ENCODE data around the gene LRRC17.
"Not testable (repeated sequence)": the region's sequence is repeated elsewhere in the genome, so short reads cannot be mapped to it uniquely, and the experiment has no call there.

LRRC17 gene

DNA sequence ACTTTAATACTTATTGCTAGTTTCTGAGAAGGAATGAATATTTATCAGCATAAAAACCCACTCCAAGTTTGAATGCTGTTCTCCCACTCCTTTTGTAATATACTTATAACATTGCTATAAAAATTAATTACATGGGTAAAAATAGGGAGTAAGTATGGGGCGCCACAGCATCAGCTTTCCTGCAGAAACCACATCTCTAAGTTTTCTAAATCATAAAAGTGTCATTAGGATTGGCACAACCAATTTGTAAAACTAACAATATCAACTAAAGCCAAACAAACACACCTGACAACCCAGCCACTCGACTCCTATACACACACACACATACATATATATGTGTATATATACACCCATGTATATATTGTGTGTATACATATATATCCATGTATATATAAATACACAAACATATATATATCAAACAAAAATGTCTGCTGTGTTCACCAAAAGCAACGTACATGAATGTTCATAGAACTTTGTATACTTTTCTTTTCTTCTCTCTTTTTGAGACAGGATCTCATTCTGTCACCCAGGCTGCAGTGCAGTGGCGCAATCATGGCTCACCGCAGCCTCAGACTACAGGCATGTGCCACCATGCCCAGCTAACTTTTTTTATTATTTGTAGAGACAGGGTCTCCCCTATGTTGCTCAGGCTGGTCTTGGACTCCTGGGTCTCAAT lies 14.8 kb upstream of the LRRC17 start:
- DNase-seq = no peak

DNA sequence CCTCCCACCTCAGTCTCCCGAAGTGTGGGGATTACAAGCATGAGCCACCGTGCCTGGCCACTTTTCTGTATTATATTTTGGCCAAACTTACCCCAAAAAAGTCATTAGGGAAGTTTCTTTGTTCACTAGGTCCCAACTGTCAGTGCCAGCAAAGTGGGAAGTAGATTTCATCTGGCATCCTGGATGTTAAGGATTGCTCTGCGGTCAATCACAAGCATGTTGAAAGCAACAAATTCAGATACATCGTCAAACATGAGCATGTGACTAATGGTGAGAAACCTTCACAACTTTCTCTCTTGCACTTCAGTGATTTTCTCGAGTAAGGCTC lies 14.3 kb upstream of the LRRC17 start:
- DNase-seq = no peak

DNA sequence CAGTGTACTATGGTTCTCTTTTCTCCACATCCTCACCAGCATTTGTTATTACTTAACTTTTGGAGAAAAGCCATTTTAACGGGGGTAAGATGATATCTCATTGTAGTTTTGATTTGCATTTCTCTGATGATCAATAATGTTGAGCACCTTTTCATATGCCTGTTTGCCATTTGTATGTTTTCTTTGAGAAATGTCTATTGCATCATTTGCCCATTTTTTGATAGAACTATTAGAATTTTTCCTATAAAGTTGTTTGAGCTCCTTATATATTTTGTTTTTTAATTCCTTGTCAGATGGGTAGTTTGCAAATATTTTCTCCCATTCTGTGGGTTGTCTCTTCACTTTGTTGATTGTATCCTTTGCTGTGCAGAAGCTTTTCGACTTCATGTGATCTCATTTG lies 10.7 kb upstream of the LRRC17 start:
- not testable (repeated sequence) for DNase-seq

DNA sequence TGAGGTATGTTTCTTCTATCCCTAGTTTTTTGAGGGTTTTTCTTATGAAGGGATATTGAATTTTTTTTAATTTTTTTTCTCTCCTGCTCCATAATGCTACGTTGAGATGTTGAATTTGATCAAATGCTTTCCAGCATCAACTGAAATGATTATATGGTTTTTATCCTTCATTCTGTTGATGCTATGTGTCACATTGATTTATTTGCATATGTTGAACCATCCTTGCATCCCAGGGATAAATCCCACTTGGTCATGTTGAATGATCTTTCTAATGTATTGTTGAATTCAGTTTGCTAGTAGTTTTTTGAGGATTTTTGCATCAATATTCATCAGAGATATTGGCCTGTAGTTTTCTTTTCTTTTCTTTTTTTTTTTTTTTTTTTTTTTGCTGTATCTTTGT lies 9.2 kb upstream of the LRRC17 start:
- not testable (repeated sequence) for DNase-seq

DNA sequence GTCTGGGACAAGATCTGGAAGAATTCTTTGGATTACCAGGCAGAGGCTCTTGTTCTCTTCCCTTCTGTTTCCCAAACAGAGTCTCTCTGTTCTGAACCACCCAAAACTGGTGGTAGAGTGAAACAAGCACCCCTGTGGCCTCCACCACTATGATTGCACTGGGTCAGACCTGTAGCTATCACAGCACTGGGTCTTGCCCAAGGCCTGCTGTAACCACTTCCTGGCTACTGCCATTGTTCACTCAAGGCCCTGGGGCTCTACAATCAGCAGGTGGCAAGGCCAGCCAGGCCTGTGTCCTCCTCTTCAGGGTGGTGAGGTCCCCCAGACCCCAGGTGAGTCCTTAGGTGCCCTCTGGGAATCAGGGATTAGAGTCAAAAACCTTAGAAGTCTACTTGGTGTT lies 4.1 kb upstream of the LRRC17 start:
- no peak for DNase-seq

DNA sequence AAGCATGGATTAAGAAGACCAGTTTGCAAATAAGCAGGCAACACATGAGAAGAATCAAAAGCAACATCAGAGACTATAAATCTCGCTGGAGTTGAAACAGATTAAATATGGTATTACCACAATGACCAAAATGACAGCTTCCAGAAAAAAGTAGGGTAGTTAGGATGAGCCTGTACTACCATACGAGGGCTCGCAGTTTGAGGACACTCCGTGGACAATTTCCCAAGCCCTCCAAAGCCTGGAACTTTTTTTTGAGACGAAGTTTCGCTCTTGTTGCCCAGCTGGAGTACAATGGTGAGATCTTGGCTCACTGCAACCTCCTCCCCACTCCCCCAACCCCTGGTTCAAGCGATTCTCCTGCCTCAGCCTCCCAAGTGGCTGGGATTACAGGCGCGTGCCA lies 1.0 kb downstream of the LRRC17 start:
- no peak for DNase-seq

DNA sequence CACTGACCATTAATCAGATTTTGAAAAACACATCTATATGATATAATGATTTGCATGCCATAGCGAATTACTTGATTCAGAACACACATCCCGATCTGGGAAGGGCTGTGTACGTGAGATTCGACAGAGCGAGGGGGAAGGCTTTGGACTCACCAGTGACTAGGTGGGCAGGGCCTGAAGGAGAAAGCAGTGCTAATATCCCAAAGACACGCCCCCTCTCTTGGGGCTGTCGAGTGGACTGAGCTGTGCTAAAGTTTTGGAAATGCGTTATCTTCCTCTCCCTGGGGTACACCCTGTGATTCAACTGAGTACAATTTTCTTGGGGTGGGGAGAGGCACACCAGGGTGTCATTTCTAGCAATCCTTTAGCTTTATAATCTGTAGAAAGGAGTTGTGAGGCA lies 1.8 kb downstream of the LRRC17 start:
- no peak for DNase-seq

DNA sequence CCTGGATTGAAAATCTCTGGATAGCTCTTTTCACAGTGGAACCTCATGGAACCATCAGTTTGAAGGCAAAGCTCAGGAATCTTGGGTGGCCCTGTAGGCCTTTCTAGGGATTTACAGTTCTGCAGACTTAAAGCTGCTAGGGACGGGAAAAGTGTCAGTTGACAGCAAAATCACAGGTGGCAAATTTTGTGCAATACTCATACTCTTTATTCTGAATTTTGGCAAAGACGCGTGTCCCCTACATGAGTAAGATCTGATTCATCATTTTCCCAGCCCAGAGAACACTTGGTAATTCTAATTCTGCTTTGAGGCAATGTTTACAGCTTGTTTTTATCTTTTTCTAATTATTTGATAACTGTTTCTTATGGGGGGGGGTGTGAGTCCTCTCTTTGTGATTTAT lies 3.6 kb downstream of the LRRC17 start:
- no peak for DNase-seq

DNA sequence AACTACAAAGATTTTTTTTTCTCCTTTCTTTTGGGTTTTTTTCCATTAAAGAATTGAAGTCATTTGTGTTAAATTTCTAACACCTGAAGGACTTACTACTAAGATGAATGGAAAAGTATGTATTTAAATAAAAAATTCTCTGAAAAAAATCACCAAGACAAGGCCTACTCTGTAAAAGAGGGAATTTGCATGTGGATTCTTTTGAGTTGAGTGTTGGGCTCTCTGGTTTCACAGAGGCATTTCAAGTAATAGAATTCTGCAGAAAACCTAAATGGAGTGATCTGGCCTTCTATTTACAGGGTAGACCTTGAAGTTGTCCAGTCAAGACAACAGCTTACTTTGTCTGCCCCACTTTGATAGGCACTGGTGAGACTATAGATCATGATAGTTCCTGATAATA lies 4.1 kb downstream of the LRRC17 start:
- no peak for DNase-seq

DNA sequence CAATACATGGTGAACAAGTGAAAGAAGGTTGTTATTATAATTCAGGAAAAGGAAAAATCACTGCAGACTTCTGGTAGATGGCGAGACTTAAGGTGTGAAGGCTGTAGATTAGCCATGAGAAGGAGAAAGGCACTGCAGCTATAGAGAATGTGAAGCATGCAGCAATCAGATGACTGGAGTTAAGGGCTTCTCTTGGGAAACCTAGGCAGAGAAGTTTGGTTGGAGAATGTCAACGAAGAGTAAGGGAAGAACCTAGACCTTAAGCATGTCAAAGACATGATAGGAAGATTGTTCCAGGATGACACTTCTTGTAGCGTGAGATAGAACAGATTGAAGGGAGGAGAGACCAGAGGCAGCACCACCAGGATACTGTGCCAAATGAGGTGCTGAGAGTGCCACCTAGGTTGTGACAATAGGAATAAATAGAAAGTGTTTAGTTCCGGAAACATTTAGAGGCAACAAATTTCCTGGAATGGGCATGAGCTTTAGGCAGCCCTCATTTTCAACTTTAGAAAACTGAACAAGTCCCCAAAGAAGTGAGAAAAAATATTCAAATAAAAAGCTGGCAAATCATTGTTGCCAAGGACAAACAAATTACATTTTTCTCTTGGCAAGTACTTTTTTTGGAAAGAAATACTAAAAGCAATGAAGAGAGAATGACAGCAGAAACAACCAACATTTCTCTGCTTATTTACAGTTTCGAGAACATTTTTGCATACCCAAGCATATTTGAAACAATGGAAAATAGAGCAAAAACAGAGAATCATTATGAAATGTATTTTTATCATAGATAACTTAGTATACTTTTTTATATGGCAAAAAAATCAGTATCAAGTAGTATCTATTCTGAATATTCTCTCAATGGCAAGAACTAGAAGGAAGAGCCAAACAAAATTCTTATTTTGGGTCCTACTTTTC lies 4.9 kb downstream of the LRRC17 start:
- DNase-seq = no peak

DNA sequence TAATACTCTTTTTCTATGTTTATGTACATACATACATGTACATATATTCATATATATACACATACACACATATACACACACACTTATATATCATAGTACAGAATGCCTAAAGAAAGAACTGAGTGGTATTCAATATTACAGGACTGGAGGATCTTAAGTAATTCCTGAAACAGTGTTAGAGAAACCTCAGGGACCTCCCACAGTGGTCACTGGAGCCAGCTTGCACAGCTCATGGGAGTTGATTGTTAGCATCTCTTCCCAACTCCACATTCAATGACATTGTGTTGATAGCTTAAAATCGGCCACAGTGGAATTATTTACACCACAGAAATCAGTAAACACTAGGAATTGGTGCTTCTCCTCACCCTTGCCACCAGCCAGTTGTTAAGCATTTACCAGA lies 6.0 kb downstream of the LRRC17 start:
- no peak for DNase-seq

DNA sequence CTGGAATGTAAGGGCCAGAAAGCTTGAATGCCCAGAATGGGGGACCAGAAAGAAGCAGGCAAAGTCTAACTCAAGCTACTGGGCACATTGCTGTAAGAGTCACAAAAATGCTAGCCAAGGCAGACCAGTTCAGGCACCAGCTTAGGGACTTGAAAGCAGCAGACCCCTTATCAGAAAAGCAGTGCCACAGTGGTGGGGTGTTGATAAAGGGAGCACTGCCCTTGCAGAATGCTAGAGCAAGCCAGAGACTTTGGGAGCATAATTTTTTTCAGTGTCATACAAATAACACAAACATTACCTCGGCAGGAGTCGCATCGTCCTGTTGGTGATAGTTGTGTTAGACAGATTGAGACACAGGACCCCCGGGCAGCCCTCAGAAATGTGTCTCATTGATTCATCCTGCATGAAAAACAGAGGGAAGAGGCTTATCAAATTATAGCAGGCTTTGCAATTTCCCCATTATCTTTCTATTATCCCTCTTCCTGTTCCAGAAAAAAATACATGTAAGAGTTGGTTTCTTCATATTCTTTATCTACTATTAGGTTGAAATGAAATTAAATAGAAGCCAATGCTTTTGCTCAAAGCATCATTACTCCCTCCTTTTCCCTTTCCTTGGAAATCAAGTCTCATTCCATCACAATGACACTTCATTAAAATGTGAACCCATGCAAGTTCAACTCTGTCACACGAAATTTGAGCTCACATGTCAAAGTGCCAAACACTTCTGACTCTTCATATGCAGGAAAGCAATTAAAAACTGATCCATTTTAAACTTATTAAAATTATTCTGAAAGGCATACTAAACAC lies 13.4 kb downstream of the LRRC17 start:
- no peak for DNase-seq

DNA sequence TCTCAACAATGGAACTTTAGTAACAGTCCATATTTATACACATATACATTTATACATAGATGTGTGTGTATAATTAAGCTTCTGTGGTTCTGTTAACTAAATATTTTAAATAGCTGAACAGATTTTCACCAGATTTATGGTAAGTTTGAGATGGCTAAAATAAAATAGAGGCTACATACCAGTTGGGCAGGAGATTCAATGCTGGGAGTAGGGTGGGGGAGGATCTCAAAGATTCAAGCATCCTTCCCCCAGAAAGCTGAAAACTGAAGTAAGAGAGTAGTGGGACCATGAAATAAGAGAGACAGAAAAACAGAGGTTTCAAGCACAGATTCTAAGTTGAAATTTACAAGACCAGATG lies 14.0 kb downstream of the LRRC17 start:
- DNase-seq = no peak

DNA sequence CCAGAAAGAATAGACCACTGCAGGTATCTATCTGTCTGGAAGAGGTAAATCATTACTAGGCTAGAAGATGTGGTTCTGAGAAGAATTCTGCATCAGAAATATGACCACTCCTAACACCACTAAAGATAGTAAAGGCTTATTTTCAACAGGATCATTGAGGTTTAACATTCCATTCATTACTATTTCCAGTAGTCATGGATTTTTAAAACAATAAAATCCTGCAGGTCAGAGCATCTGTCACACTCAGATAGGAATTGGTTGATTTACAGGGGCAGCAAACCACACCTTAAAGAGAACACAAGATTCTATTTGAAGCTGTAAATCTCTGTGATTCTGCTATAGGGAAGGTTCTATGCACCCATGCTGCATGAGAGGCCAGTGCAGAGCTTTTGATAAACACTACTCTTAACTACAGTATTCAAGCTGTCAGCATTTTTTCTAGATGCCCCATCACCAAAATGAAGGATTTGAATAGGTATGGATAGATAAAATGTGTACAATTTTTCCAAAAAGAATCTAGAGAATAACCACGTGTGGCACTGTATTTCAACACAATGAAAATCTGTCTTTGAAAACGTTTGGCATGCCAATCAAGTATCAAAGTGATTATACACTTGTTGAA lies 14.6 kb downstream of the LRRC17 start:
- DNase-seq = no peak

DNA sequence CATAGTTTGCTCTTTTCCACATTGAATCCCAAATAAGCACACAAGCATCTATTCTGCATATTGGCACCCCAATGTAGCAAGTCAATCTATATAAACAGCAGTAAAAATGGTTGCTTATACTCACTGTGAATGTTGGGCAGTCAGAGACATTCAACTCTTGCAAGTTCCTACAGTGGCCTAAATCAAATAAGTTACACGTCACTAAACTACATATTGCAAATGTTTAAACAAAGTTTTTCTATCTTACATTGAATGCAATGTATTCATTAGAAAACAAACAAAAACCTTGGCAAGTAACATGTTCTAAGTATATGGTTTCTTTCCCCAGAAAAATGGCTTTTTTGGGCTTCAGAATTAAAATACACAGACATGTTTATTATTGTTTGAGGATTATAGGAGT lies 19.0 kb downstream of the LRRC17 start:
- DNase-seq = no peak

DNA sequence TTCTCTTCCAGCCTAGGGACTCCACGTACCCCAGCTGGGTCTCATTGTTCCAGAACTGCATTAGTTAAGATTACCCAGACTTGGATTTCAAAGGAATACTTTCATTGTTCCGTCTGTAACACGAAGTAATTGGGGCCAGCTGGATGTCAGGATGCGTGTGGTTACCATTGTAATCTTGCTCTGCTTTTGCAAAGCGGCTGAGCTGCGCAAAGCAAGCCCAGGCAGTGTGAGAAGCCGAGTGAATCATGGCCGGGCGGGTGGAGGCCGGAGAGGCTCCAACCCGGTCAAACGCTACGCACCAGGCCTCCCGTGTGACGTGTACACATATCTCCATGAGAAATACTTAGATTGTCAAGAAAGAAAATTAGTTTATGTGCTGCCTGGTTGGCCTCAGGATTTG lies 21.0 kb downstream of the LRRC17 start:
- DNase-seq = no peak

DNA sequence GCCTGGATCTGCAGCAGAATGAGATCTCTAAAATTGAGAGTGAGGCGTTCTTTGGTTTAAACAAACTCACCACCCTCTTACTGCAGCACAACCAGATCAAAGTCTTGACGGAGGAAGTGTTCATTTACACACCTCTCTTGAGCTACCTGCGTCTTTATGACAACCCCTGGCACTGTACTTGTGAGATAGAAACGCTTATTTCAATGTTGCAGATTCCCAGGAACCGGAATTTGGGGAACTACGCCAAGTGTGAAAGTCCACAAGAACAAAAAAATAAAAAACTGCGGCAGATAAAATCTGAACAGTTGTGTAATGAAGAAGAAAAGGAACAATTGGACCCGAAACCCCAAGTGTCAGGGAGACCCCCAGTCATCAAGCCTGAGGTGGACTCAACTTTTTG lies 21.4 kb downstream of the LRRC17 start:
- DNase-seq = no peak

DNA sequence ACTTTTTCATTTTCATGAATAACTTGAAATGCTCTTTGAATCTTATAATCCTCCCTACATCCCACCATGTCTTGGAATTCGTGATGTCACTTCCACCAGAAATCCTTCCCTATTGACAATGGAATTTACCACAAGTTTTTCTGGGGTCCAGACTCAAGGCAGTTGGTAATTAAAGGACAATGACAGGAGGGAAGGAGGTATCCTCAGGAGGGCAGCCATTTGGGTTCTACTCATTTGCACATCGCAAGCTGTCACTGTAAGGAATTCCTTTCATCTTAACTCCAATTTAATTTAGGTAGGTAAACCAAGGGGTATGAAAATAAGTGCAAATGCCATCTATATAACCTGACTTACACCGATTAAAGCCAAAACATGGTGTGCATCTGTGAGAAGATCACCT lies 21.9 kb downstream of the LRRC17 start:
- no peak for DNase-seq

DNA sequence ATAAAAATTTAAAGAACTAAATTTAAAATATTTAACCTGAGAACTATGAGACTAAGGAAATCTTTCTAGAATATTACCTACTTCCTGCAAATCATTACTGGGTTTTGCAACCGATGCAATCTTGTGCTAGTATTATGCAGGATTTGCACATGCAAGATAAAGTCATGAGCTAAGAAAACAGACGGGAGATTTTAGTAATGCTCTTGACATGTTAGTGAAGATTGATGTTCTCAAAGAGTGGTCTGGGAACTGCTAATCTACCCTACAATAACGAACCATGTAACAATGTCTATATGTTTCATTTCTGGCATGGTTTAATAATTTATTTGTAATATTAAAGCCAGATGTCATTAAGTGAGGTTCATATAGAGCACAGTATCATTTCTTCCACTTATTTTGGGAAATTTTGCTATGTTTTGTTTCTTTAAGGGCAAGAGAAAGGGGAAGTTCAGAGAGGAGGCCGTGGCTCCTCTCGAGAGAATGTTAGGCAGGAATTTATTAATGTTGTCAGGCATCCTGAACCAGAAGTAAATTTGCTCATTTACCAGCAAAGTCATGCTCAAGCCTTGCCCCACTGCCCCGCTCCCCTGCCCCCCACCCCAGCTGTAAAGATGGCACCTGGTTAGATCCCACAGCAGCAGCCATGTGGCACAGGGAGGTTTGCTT lies 22.8 kb downstream of the LRRC17 start:
- no peak for DNase-seq

DNA sequence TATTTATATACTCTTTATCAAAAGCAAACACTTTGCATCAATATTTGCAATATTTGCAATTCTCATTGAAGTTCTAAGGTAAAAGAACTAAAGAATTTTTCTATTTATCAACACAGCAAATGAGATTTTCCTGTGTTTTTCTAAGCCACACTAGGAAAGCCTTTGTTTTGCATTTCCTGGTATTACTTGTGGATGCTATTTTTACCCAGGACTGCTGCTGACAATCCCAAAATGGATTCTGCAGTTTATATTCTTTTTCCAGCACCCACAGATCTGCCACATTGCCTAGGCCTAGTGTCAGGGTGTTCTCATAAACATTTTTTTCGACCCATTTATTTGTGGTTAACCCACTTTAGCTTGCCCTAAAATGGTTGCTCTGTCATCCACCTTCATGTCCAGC lies 25.9 kb downstream of the LRRC17 start:
- DNase-seq = no peak

DNA sequence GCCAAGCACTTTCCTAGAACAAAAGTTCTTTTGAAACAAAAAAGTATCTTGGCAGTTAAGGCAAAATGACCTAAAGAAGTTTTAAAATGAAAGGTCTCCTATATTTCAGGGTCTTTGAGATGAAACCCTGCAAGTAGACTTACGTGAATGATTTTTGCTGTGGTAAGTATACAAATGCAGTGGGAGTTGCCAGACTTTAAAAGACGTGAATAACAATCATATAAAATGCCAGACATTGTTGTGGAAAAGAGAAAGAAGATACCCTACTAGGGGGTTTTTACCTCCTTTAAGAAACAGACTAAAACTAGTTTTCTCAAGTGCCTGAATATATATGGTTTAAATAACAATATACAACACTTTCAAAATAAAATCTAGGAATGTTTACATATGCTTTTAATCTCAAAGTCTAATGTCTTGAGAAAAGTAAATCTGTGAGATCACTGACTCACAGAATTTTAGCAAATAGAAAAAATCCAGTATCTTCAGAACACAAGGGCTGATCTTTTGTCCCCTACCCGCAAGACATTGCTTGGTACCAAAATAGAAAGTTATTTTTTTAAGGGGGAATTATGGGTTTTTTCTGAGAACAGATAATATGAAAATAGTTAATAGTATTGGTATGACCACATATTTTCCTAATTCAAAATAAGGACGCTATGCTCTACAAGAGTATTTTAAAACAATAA lies 29.5 kb downstream of the LRRC17 start:
- no peak for DNase-seq

DNA sequence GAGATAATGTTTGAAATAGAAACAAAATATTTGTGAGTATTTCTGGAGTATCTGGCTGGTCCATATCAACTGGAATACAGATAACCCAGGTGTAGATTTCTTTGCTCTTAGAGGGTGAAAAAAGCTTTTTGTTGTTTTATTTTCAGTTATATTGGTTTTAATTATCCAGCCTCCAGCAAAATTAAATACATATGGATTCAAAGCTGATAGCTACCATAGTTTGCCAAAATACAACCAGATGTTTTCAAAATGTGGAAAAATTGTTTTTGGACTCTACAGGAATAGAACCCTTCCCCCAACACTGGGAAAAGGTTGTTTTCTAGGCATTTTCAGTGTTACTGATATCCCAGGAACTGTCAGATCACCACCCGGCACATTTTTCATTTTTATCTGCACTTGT lies 30.1 kb downstream of the LRRC17 start:
- DNase-seq = no peak
